Ishikawa (cell line): ENCODE data around the gene VPS4B.
A peak's percentile ranks its signal among the peaks of the same experiment; 100 is the strongest.

Experiments used
- CEBPB ChIP-seq: IDR thresholded peaks from 2 replicates; pipeline ENCODE4 v1.6.1; 2012
- CREB1 ChIP-seq: IDR thresholded peaks from 2 replicates; pipeline ENCODE4 v1.6.1; 2012; ENCODE audit warnings: low read depth
- EGR1 ChIP-seq: IDR thresholded peaks from 2 replicates; pipeline ENCODE4 v1.6.1; 2012
- EP300 ChIP-seq: IDR thresholded peaks from 2 replicates; pipeline ENCODE4 v1.6.1; 2012; ENCODE audit warnings: borderline replicate concordance
- FOXM1 ChIP-seq: IDR thresholded peaks from 2 replicates; pipeline ENCODE4 v1.6.1; 2012; ENCODE audit warnings: low read depth, borderline replicate concordance
- MAX ChIP-seq: IDR thresholded peaks from 2 replicates; pipeline ENCODE4 v1.6.1; 2012
- NFIC ChIP-seq: IDR thresholded peaks from 2 replicates; pipeline ENCODE4 v1.6.1; 2012
- RAD21 ChIP-seq: IDR thresholded peaks from 2 replicates; pipeline ENCODE4 v1.6.1; 2012; ENCODE audit warnings: low read depth
- REST ChIP-seq: IDR thresholded peaks from 2 replicates; pipeline ENCODE4 v1.6.1; 2012; ENCODE audit warnings: low read depth, mild to moderate bottlenecking
- TAF1 ChIP-seq: IDR thresholded peaks from 2 replicates; pipeline ENCODE4 v1.6.1; 2012; ENCODE audit warnings: low read depth, mild to moderate bottlenecking
- TCF12 ChIP-seq: IDR thresholded peaks from 2 replicates; pipeline ENCODE4 v1.6.1; 2012; ENCODE audit warnings: low read depth
- TEAD4 ChIP-seq: IDR thresholded peaks from 2 replicates; pipeline ENCODE4 v1.6.1; 2012
- YY1 ChIP-seq: IDR thresholded peaks from 2 replicates; pipeline ENCODE4 v1.6.1; 2012; ENCODE audit warnings: low read depth
- ZBTB7A ChIP-seq: IDR thresholded peaks from 2 replicates; pipeline ENCODE4 v1.6.1; 2012; ENCODE audit warnings: low read depth
- TF ChIP-seq, protein P1 (sequence below): IDR thresholded peaks from 2 replicates; pipeline ENCODE4 v1.6.1; 2012

The VPS4B gene

DNA sequence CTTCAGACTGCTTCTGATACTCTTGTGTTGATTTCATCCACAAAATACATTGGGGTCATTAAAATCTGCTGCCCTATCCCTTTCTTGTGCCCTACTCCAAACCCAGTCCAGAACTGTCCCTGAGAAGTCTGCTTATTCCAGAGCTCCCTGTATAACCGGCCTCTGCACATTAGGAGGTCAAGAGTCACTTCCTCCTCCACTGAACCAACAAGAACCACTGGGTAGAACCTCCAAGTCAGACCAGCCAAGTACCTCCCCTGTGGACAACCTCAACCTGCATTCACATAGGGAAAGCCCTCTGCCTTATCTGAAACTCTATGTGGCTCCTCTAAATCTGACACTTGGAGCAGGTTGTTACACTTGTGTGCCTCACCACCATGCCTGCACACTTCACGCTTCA, 77.4 kb downstream of the VPS4B start:
- TF ChIP-seq CREB1: no peak
- no peak for TF ChIP-seq MAX
- TF ChIP-seq, protein P1, sequence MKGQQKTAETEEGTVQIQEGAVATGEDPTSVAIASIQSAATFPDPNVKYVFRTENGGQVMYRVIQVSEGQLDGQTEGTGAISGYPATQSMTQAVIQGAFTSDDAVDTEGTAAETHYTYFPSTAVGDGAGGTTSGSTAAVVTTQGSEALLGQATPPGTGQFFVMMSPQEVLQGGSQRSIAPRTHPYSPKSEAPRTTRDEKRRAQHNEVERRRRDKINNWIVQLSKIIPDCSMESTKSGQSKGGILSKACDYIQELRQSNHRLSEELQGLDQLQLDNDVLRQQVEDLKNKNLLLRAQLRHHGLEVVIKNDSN: no peak
- TF ChIP-seq TCF12: no peak
- no peak for TF ChIP-seq REST
- TF ChIP-seq RAD21: no peak
- no peak for TF ChIP-seq TAF1
- no peak for TF ChIP-seq EGR1
- TF ChIP-seq NFIC: no peak
- no peak for TF ChIP-seq FOXM1
- TF ChIP-seq ZBTB7A: no peak
- TF ChIP-seq EP300: no peak
- no peak for TF ChIP-seq TEAD4
- no peak for TF ChIP-seq CEBPB

DNA sequence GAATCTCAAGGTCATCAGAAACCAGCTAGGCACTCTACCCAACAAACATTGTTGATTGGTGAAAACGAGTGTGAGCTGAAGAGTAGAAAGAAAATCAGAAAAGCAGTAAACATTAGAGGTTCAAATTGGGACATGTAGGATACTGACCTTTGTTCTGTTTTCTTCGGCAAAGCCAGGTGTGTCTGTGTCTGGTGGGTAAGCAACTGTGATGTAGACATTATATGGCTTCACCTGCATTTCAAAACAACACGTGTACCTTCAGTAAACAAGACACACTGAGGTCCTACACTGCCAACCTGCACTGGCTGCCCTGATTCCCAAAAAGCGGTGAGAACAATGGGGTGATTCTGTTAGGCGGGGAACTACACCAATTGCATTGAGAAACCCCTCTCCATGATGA, 78.0 kb downstream of the VPS4B start:
- no peak for TF ChIP-seq MAX
- no peak for TF ChIP-seq CREB1
- TF ChIP-seq EP300: no peak
- TF ChIP-seq EGR1: no peak
- TF ChIP-seq CEBPB: no peak

GRCh38 chr18:63342206-63342605, 80.1 kb downstream of the VPS4B start:
- TF ChIP-seq, protein P1: no peak
- no peak for TF ChIP-seq ZBTB7A
- TF ChIP-seq YY1: no peak
- no peak for TF ChIP-seq TAF1
- TF ChIP-seq FOXM1: no peak
- no peak for TF ChIP-seq CEBPB
- no peak for TF ChIP-seq EP300
- no peak for TF ChIP-seq MAX
- no peak for TF ChIP-seq TEAD4

DNA sequence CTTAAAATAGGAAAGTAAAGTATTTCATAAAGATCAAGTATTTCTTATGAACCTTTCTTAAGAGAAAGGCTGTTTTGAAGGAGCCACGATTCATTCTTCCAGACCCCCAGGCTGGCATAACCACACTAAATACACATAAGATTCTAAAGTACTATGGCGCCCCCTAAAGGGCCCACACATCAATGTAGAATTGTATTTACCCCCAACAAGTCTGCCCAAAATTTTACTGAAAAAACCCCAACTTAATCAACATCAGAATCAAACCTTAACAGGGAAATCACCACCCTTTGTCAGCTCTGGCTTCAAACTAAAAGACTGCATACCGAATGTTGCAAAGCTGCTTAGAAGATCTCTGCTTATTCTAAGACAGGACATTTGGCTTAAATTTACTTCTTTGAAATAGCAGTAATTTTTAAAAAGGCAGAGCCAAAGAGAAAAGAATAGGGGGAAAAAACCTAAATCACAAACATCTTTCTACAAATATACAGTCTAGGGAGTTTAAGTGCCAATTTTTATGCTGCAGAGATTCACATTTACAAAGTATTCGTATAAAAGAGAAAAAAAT, 82.3 kb downstream of the VPS4B start:
- TF ChIP-seq YY1 (no peak), NFIC (no peak), RAD21 (peak; percentile 44)
